GM18517 (cell line): ENCODE data around the gene DOHH.
"Not testable (repeated sequence)": the region's sequence is repeated elsewhere in the genome, so short reads cannot be mapped to it uniquely, and the experiment has no call there.

ENCODE experiments used
- ATAC-seq: cut with Tn5 transposase; IDR thresholded peaks from one replicate; pipeline ENCODE4 v1.9.1; 2021; ENCODE audit warnings: mild to moderate bottlenecking, moderate library complexity; ENCODE audit not compliant: unreplicated experiment

The DOHH gene

DNA sequence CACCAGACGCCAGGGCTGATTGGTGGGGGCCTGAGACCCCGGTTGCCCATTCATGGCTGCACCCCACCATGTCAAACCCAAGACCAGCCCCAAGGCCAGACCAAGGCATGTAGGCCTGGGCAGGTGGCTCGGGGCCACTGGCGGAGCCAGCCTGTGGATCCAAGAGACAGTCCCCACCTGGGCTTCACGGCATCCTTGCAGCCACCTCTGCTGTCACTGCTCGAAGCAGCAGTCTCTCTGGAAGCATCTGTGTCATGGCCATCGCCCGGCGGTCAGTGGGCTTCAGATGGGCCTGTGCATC is 34.7 kb upstream of the DOHH start:
- ATAC-seq, result no peak

DNA sequence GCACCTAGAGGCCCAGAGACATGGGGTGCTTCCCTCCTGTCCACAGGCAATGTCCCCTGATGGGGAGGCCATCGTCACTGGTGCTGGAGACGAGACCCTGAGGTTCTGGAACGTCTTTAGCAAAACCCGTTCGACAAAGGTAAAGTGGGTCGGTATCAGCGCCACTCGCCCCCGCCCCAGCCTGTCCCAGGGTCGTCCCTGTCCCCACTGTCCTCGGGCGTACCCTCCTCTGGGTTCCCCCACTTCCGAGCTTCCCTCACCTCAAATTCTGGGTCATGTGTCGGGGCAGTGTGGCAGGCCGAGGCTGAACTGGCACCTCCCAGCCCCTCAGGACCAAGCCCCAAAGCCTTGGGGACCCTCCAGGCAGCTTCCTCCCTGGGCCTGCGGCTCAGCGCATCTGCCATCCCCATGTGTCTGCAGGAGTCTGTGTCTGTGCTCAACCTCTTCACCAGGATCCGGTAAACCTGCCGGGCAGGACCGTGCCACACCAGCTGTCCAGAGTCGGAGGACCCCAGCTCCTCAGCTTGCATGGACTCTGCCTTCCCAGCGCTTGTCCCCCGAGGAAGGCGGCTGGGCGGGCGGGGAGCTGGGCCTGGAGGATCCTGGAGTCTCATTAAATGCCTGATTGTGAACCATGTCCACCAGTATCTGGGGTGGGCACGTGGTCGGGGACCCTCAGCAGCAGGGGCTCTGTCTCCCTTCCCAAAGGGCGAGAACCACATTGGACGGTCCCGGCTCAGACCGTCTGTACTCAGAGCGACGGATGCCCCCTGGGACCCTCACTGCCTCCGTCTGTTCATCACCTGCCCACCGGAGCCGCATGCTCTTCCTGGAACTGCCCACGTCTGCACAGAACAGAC is 34.1 kb upstream of the DOHH start:
- ATAC-seq, result no peak

DNA sequence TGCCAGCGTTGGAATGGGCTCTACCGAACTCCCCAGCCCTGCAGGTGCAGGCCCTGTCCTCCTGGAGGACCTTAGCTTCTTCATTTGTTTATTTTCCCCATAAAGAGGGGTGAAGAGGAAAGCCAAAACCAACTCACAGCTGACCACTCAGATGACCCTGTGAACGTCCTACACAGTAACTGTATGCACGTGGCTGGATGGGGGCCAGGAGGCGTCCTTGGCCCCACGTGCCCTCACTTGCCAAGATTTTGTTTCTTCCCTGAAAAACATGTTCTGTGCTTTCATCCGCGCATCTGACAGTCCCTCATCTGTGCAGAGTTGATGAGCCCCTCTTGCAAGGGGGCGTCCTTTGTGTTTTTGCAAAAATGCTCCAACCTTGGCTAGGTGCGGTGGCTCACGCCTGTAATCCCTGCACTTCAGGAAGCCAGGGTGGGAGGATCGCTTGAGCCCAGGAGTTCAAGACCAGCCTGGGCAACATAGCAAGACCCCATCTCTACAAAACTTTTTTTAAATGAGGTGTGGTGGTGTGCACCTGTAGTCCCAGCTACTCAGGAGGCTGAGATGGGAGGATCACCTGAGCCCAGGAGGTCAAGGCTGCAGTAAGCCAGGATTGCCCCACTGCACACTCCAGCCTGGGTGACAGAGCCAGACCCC is 33.2 kb upstream of the DOHH start:
- ATAC-seq, result no peak

DNA sequence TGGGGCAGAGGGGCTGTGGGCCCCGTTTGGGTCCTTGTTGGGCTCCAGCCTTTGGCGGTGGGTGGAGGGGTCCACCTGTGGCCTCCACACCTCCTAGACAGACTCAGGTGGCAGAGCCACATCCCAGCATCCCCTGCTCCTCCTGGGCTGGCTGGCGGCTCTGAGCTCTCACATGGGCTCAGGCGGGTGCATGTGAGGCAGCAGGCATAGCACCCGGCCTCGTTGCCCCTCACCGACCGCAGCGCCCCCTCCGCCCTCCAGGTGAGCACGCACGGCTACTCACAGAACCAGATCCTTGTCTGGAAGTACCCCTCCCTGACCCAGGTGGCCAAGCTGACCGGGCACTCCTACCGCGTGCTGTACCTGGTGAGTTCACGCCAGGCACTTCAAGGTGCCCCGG is 32.6 kb upstream of the DOHH start:
- no peak for ATAC-seq

DNA sequence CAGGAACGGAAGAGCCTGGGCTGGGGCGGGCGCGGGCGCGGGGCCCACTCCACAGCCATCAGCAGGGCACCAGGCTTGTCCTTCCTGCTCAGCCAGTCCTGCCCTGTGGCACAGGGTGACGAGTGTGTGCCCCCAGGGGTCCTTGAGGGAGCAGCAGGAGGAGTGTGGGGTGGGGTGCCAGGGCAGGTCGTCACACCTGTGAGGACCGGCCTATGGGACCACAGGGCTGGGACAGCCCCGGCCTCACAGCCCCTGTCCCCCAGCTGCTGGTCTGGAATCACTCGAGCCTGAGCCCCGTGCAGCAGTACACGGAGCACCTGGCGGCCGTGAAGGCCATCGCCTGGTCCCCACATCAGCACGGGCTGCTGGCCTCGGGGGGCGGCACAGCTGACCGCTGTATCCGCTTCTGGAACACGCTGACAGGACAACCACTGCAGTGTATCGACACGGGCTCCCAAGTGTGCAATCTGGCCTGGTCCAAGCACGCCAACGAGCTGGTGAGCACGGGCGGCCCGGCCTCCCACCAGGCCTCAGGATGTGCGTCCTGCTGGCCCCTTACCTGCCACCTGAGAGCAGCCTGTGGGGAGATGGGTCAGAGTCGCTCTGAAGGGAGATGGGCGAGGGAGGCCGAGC is 31.8 kb upstream of the DOHH start:
- no peak for ATAC-seq

DNA sequence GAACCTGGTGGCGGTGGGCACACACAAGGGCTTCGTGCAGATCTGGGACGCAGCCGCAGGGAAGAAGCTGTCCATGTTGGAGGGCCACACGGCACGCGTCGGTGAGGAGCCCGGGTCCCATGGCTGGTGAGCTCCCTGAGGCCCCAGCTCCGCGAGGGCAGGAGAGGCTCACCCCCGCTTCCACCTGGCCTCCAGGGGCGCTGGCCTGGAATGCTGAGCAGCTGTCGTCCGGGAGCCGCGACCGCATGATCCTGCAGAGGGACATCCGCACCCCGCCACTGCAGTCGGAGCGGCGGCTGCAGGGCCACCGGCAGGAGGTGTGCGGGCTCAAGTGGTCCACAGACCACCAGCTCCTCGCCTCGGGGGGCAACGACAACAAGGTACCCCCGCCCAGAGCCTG is 31.2 kb upstream of the DOHH start:
- ATAC-seq, result no peak

DNA sequence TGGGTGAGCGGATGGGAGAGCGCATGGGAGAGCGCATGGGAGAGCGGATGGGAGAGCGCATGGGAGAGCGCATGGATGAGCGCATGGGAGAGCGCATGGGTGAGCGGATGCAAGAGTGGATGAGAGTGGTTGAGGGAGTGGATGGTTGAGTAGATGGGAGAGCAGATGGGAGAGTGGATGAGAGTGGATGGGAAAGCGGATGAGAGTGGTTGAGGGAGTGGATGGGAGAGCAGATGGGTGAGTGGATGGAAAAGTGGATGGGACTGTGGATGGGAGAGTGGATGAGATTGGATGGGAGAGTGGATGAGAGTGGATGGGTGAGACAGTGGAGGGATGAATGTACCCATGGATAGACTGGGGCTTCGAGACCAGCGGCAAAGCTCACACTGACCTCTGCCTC is 29.9 kb upstream of the DOHH start:
- no peak for ATAC-seq

DNA sequence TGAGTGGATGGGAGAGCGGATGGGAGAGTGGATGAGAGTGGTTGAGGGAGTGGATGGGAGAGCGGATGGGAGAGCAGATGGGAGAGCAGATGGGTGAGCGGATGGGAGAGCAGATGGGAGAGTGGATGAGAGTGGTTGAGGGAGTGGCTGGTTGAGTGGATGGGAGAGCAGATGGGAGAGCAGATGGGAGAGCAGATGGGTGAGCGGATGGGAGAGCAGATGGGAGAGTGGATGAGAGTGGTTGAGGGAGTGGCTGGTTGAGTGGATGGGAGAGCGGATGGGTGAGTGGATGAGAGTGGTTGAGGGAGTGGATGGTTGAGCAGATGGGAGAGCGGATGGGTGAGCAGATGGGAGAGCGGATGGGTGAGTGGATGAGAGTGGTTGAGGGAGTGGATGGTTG is 28.8 kb upstream of the DOHH start:
- ATAC-seq, result not testable (repeated sequence)

DNA sequence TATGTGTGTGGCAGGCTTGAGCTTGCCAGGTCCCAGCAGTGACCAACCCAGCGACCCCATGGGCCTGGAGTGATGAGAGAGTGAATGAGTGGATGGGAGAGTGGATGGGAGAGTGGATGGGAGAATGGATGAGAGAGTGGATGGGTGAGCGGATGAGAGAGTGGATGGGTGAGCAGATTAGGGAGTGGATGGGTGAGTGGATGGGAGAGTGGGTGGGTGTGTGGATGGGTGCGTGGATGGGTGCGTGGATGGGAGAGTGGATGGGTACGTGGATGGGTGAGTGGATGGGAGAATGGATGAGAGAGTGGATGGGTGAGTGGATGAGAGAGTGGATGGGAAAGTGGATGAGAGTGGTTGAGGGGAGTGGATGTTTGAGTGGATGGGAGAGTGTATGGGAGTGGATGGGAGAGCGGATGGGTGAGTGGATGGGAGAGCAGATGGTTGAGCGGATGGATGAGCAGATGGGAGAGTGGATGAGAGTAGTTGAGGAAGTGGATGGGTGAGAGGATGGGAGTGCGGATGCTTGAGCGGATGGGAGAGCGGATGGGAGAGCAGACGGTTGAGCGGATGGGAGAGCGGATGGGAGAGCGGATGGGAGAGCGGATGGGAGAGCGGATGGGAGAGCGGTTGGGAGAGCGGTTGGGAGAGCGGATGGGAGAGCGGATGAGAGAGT is 28.2 kb upstream of the DOHH start:
- ATAC-seq, result no peak

DNA sequence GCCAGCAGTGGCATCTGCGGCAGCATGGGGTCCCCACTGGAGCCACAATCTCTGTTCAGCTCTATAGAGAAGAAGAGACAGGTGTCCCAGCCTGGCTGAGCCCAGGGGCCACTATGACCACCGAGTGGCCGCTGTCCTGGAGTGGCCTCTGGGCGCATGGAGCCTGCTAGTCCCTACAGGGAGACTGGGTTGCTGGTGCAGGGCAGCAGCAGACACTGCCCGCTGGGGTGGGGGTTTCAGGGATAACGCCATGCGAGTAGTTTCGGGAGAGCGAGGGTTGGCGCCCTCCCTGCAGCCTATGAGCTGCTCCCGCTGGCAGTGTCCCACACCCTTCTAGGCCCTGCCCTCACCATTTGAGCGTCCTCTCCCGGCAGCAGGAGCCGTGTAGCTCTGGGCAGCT is 27.6 kb upstream of the DOHH start:
- no peak for ATAC-seq

DNA sequence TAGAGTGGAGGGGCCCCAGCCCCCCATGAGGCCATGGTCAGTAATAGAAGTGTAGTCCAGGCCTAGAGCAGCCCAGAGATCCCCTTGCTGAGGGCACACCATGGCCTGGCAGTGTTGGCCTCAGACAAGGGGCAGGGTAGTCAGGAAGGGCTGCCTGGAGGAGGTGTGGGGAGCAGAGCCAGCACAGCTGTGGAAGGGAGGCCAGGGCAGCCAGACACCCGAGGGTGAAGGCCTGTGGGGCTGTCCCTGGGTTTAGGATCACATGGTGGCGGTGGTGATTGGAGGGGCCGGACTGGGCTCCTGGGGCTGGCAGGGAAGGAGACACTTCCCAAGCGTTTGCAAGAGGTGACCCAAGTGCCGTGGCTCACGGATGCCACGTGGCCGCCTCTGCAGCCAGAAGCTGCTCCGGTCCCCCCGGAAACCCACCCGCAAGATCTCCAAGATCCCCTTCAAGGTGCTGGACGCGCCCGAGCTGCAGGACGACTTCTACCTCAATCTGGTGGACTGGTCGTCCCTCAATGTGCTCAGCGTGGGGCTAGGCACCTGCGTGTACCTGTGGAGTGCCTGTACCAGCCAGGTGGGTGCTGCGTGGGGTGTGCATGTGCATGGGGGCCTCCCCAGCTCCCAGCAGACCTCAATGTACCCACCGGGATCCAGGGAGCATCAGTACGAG is 26.9 kb upstream of the DOHH start:
- ATAC-seq, result no peak

DNA sequence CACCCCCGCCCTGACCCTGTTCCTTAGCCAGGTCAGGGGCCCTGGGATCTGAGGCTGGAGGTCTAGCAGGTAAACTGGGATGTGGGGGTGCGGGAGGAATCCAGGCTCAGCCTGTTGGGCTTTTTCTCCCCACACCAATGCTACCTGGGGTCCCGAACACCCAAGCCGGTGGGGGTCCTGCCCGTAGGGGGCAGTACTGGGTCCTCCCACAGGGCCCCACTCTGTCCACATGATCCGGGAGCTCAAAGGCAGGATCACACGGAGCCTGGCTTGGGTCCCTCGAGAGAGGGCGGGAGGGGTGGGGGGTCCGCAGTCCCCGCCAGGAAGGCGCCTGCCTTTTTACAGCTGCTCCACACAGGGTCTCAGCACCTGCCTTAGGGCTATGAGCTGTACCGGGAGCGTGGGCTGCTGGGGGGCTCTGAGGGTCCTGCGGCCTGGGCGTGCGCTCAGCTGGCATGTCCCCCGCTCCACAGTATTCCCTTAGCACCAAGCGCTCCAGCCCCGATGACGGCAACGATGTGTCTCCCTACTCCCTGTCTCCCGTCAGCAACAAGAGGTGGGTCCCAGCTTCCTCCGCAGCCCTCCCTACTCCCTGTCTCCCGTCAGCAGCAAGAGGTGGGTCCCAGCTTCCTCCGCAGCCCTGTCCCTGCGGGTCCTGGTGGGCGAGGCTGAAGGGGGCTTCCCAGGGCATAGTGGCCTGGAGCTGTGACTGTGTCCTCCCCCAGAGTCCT is 26.2 kb upstream of the DOHH start:
- no peak for ATAC-seq

DNA sequence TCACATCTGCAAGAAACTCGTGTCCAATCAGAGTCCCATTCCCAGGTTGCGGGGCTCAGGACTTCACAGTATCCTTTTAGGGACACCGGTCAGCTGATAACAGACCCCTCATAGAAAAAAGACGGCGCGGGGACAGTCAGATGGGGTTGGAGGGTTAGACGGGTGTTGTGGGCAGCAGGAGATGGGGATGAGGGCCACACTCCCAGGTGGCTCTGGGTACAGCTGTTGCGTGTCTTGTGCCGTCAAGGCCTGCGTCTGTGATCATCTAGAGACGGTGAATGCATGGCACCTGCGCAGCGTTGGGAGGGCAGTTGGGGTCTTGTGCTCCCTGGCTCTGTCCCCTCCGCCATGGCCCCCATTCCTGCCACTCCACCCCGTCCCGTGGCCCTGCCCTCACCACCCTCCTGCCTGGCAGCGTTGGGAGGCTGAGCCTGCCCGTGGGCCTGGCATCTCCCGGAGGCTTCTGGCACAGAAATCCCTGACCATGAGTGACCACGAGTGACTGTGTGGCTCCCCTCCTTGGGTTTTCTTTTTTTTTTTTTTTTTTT is 24.5 kb upstream of the DOHH start:
- ATAC-seq, result no peak

DNA sequence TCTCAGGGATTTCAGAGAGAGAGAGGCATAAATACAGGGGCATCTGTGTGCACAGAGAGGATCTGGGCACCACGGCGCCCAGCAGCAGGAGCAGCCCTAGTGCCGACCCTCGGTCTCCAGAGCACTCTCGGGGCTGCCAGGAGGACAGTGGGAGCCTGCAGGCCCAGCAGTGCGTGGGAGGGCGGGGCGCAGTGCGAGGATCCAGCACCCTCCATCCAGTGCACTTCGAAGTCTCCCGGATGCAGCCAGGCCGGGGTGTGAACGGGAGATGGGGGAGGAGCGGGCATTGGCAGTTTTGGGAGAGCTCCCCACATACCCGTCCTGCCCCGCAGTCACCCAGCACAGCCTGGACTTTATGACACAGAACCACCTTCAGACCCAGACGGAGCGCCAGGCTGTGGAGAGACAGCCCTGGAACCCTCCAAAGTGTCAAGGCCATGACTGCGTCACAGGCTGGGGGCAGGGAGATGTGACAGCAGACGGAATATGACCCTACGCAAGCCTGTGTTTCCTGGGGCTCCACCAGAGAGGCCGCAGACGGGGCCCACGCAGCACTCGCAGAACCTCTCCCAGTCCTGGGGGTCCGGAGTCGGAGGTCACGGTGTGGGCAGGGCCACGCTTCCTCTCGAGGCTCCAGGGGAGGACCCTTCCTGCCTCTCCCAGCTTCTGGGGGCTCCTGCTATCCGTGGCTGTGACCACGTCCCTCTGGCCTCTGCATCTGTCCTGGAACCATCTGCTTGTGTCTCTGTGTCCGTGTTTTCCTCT is 23.8 kb upstream of the DOHH start:
- no peak for ATAC-seq

DNA sequence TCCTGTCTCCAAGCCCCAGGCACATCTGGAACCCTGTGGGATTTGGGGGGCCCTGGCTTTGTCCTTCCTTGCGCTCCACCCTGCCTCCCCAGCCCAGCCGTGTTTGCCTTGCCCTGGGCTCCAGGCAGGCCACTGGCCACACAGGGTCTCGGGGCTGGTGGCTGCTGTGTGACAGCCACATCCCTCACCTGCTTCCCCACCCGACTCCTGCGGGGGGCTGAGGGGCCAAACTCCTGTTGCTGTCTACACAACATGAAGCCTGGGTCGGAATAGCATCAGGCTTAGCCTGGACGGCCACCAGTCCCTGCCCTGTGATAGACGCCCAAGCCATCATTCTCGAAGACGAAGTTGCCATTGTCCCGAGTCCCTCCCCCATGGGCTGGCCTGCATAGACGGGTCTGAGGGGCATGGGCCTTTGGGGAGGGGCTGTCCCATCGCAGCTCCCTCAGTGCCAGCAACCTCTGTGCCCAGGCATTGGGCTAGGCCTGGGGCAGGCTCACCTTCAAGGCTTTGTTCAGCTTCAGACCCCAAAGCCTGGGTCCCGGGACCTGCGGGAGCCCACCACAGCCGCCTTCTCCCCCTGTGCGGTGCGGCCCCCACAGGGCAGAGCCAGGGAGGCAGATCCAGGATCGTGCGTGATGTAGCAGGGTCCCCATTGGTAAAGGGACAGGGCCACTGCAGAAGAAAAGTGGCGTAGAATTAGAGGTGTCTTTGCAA is 23.0 kb upstream of the DOHH start:
- no peak for ATAC-seq

DNA sequence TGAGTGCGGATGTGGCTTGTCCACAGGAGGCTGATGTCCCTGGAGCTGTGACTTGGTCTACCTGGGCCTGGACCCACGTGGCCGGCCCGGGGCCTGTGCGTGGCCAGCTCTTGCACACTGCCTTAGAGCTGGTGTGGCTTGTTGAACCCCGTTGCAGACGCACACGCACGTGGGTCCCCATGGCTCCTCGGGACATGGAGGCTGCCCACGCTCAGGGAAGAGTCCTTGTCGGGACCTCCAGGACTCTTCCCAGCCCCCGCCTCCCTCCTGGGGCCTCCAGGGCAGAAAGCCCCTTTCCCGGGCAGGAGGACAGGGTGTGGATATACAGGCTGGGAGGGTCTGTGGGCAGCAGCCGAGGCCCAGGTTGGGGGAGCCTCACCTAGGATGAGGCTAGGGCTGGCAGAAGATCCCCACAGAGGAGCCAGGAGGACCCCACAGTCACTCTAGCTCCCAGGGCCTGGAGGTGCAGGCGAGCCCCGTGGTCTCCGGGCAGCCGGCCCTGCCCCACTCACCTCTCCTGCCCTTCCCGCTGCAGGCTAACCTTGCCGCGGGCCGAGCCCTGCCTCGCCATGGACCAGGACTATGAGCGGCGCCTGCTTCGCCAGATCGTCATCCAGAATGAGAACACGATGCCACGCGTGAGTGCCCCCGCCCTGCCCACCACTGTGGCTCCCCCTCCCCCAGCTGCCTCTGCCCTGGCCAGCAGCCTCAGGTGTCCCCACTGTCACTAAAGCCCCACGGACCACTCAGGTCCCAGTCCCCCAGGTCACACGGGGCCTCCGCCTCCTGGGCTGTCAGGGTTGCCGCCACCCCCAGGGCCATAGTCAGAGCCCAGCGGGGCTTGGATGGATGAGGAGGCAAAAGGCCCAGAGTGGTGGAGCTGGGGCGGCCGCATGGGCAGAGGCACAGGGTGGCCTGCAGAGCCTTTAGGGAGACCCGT is 22.2 kb upstream of the DOHH start:
- no peak for ATAC-seq

DNA sequence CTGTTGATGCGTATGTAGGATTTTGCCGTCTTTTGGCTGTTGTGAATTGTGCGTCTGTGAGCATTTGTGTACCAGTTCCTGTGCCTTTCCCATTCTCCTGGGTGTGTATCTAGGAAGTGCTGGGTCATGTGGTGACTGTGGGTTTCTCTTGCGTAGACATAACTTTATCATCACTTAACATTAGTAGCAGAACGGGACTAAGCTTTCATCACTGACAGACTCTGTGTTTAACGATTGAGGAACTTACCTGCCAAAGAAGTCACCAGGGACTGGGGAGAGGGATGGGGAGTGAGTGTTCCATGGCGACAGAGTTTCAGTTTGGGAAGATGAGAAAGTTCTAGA is 20.6 kb upstream of the DOHH start:
- no peak for ATAC-seq
